Peyer's patch (tissue), 4 donors: ENCODE measurements around the gene PKN1. TPM values are rescaled to one million over a fixed set of nuclear protein-coding genes. Genes with fewer than 3 reads are reported as not detected.
"Not testable (repeated sequence)": the region's sequence is repeated elsewhere in the genome, so short reads cannot be mapped to it uniquely, and the experiment has no call there.

ENCODE experiments used
- DNase-seq, 3 donors: peaks; one replicate each; pipeline ENCODE4 v3.0.0-alpha.2; 2017 to 2019
- H3K27ac ChIP-seq, 4 donors: fragments of 200-600 bp; sonication (generic); one replicate each; pipeline ENCODE4 v1.5.1; 2016 to 2019
- H3K27me3 ChIP-seq, 2 donors: fragments of 200-600 bp; sonication (generic); one replicate each; pipeline ENCODE4 v1.5.1; 2019
- H3K36me3 ChIP-seq, 3 donors: fragments of 200-600 bp; sonication (generic); one replicate each; pipeline ENCODE4 v1.5.1; 2016 to 2019
- H3K4me1 ChIP-seq, 4 donors: fragments of 200-600 bp; sonication (generic); one replicate each; pipeline ENCODE4 v1.5.1; 2016 to 2019
- H3K4me3 ChIP-seq, 4 donors: fragments of 200-600 bp; sonication (generic); 1 replicate in 3 of 4; 2 replicates in 1 of 4; pipeline ENCODE4 v1.5.1; 2016 to 2019; ENCODE audit warnings: mild to moderate bottlenecking in 1 of 4
- H3K9me3 ChIP-seq, 4 donors: fragments of 200-600 bp; sonication (generic); one replicate each; pipeline ENCODE4 v1.5.1; 2016 to 2019; ENCODE audit warnings: mild to moderate bottlenecking in 1 of 4
- POLR2A ChIP-seq, 2 donors: fragments of 450-650 bp; IDR thresholded peaks; one replicate each; pipeline ENCODE4 v1.5.1; 2017; ENCODE audit warnings: antibody characterized with exemption in 2 of 2, mild to moderate bottlenecking in 2 of 2, moderate library complexity in 2 of 2
- total RNA-seq, 4 donors: library from RNA; depleted of rRNA; stranded (reverse); fragments of >200 nt; gene quantifications; one replicate each; pipeline ENCODE4 v1.1.0, GENCODE V29; 2016
- TF ChIP-seq, protein P1 (sequence below), 6 experiments: fragments of 450-650 bp in 4 of 6; fragments of 200-600 bp in 2 of 6; sonication (generic) in 1 of 6; IDR thresholded peaks; one replicate each; pipeline ENCODE4 v1.5.1; 2017 to 2019; ENCODE audit warnings: antibody characterized with exemption in 6 of 6, mild to moderate bottlenecking in 3 of 6, moderate library complexity in 1 of 6

PKN1 gene
- total RNA-seq, 4 donors from 2014 or later, result 13.1 to 140 (median 28.2) TPM

- Histone ChIP-seq H3K27me3 (no peaks in the 10 kb centered on the region), H3K4me3 (no peak overlapping the region), H3K4me1 (peaks cover 0 to 26% (median 8%) of the 10 kb centered on the region in 4 donors), H3K9me3 (no peaks in the 10 kb centered on the region), H3K36me3 (peaks cover 0 to 68% (median 0%) of the 10 kb centered on the region in 3 donors), H3K27ac (no peak overlapping the region)
- DNase-seq, result no peak
- TF ChIP-seq POLR2A (IDR thresholded peaks at IDR 0.05), result no peak
- TF ChIP-seq, protein P1, sequence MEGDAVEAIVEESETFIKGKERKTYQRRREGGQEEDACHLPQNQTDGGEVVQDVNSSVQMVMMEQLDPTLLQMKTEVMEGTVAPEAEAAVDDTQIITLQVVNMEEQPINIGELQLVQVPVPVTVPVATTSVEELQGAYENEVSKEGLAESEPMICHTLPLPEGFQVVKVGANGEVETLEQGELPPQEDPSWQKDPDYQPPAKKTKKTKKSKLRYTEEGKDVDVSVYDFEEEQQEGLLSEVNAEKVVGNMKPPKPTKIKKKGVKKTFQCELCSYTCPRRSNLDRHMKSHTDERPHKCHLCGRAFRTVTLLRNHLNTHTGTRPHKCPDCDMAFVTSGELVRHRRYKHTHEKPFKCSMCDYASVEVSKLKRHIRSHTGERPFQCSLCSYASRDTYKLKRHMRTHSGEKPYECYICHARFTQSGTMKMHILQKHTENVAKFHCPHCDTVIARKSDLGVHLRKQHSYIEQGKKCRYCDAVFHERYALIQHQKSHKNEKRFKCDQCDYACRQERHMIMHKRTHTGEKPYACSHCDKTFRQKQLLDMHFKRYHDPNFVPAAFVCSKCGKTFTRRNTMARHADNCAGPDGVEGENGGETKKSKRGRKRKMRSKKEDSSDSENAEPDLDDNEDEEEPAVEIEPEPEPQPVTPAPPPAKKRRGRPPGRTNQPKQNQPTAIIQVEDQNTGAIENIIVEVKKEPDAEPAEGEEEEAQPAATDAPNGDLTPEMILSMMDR (IDR thresholded peaks at IDR 0.05), result no peak
Measured at GRCh38 chr19:14443632-14444216, 10.6 kb downstream of the PKN1 start.

DNA sequence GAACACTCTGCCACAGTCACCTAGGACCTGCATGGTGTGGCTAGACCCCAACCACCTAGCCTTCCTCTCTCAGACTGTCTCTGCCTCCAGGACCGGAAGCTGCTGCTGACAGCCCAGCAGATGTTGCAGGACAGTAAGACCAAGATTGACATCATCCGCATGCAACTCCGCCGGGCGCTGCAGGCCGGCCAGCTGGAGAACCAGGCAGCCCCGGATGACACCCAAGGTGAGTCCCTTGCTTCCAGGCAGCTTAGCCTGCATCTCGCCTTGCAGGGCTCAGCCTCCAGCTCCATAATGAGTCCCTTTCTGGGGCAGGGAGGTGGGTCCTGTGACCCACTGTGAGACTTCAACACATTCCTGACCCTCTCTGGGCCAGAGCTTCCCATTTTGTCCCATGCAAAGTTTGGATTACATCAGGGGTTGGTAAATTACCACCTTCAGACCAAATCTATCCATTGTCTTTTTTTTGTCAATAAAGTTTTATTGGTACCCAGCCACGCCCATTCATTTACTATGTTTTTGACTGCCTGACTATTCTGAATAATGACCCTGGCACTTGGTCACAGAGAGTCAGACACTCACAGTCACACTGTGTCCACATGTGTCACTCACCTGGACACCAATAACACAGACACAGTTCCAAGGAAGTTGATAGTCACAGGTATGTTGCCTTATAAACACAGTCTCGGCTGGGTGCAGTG is 13.4 kb downstream of the PKN1 start:
- peaks cover 0 to 92% (median 0%) of the 10 kb centered on the region in 3 donors for H3K36me3 ChIP-seq
- no peak for DNase-seq
- peaks cover 0 to 1% (median 0%) of the 10 kb centered on the region in 4 donors for H3K4me1 ChIP-seq
- TF ChIP-seq, protein P1 (IDR thresholded peaks at IDR 0.05), result no peak
- TF ChIP-seq POLR2A (IDR thresholded peaks at IDR 0.05), result no peak
- H3K9me3 ChIP-seq, result no peaks in the 10 kb centered on the region
- H3K27ac ChIP-seq, result no peak overlapping the region
- no peak overlapping the region for H3K4me3 ChIP-seq
- H3K27me3 ChIP-seq, result no peaks in the 10 kb centered on the region

DNA sequence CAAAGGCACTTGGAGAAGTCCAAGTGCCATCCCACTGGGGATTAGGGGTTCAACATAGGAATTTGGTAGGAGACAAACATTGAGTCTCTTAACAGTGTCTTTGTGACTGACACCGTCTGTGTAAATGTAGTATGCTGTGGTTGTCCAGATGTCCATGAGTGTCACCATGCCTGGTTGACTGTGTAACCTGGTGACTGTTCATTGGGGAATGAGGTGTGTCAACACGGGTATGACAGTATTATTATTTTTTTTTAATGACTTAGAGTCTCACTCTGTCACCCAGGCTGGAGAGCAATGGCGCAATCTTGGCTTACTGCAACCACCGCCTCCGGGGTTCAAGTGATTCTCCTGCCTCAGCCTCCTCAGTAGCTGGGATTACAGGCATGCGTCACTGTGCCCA is 16.2 kb downstream of the PKN1 start:
- Histone ChIP-seq H3K27me3 (no peaks in the 10 kb centered on the region), H3K4me3 (no peak overlapping the region), H3K4me1 (no peaks in the 10 kb centered on the region), H3K9me3 (no peaks in the 10 kb centered on the region), H3K27ac (no peak overlapping the region), H3K36me3 (peaks cover 0 to 86% (median 0%) of the 10 kb centered on the region in 3 donors)
- DNase-seq, result no peak
- no peak for TF ChIP-seq POLR2A (IDR thresholded peaks at IDR 0.05)
- TF ChIP-seq, protein P1 (IDR thresholded peaks at IDR 0.05), result no peak

GRCh38 chr19:14450168-14450874 is 17.2 kb downstream of the PKN1 start:
- Histone ChIP-seq H3K4me1 (no peaks in the 10 kb centered on the region), H3K27ac (no peak overlapping the region), H3K9me3 (no peaks in the 10 kb centered on the region), H3K4me3 (no peak overlapping the region), H3K36me3 (peaks cover 0 to 85% (median 0%) of the 10 kb centered on the region in 3 donors), H3K27me3 (no peaks in the 10 kb centered on the region)
- DNase-seq, result no peak
- no peak for TF ChIP-seq POLR2A (IDR thresholded peaks at IDR 0.05)
- TF ChIP-seq, protein P1 (IDR thresholded peaks at IDR 0.05), result no peak

- TF ChIP-seq POLR2A (IDR thresholded peaks at IDR 0.05), result no peak
- TF ChIP-seq, protein P1 (IDR thresholded peaks at IDR 0.05), result no peak
- H3K4me1 ChIP-seq, result no peaks in the 10 kb centered on the region
- H3K4me3 ChIP-seq, result no peak overlapping the region
- H3K9me3 ChIP-seq, result no peaks in the 10 kb centered on the region
- H3K27me3 ChIP-seq, result no peaks in the 10 kb centered on the region
- H3K36me3 ChIP-seq, result peaks cover 0 to 86% (median 0%) of the 10 kb centered on the region in 3 donors
- no peak for DNase-seq
- H3K27ac ChIP-seq, result no peak overlapping the region
Measured at GRCh38 chr19:14450876-14451275, 17.8 kb downstream of the PKN1 start.

DNA sequence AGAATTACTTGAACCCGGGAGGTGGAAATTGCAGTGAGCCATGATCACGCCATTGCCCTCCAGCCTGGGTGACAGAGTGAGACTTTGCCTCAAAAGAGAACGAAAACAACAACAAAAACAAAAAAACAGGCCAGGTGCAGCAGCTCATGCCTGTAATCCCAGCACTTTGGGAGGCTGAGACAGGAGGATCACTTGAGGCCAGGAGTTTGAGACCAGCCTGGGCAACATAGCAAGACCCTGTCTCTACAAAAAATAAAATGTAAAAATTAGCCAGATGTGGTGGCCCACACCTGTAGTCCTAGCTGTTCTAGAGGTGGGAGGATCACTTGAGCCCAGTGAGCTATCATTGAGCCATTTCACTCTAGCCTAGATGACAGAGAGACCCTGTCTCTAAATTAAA is 19.2 kb downstream of the PKN1 start:
- not testable (repeated sequence) for H3K27ac ChIP-seq, H3K27me3 ChIP-seq, H3K4me1 ChIP-seq, DNase-seq, H3K9me3 ChIP-seq, H3K4me3 ChIP-seq
- peaks cover 0 to 71% (median 0%) of the 10 kb centered on the region in 3 donors for H3K36me3 ChIP-seq
